ENCODE data around the gene RUNX3. TPM values are rescaled to one million over a fixed set of nuclear protein-coding genes. Genes with fewer than 3 reads are reported as not detected.

Gene RUNX3
- polyA plus RNA-seq, 1 of the 3 experiments (the other 2 are of a cell fraction) = not detected

- Histone ChIP-seq H3K9me2 (no peaks in the 10 kb centered on the region), H3F3A (replicated peaks; ENCODE audit: insufficient read depth) (no peaks in the 10 kb centered on the region), H3K27me3 (ENCODE audit: insufficient read depth) (no peaks in the 10 kb centered on the region), H2AFZ (ENCODE audit: low read depth) (no peak overlapping the region), H4K20me1 (ENCODE audit: insufficient read depth) (no peaks in the 10 kb centered on the region), H3K36me3 (replicated peaks in 1 of 2; ENCODE audit: control insufficient read depth in 1 of 2, insufficient read depth in 2 of 2, low read length in 1 of 2) (no peaks in the 10 kb centered on the region), H3K9ac (no peak overlapping the region), H3K4me2 (no peak overlapping the region), H3K9me3 (no peaks in the 10 kb centered on the region), H3K4me1 (ENCODE audit: control insufficient read depth in 1 of 2, insufficient read depth in 2 of 2, low read depth in 1 of 2, low read length in 1 of 2) (peaks cover 0 to 13% of the 10 kb centered on the region in 2 experiments; a peak in 1 of 4 replicates), H3K79me2 (ENCODE audit: insufficient read depth) (no peaks in the 10 kb centered on the region), H3K4me3 (ENCODE audit: low read depth in 2 of 2, low read length in 1 of 2) (no peak overlapping the region), H3K27ac (ENCODE audit: low read depth in 2 of 2, low read length in 1 of 2) (no peak overlapping the region)
- TF ChIP-seq PBX3 (IDR thresholded peaks at IDR 0.05) (no peak), EZH2phosphoT487 (IDR thresholded peaks at IDR 0.05; ENCODE audit: borderline replicate concordance, low read depth) (no peak), CHD2 (IDR thresholded peaks at IDR 0.05; ENCODE audit: low read length, partially characterized antibody) (no peak), USF2 (IDR thresholded peaks at IDR 0.05; ENCODE audit: borderline replicate concordance, low read depth, low read length) (no peak), FOSL2 (IDR thresholded peaks at IDR 0.05; ENCODE audit: borderline replicate concordance, low read depth) (no peak), IRF3 (IDR thresholded peaks at IDR 0.05; ENCODE audit: low read depth, low read length) (no peak), TAF1 (IDR thresholded peaks at IDR 0.05; ENCODE audit: borderline replicate concordance, low read depth, low read length) (no peak), GATA2 (CRISPR knock-in tag; IDR thresholded peaks at IDR 0.05) (no peak), RCOR1 (IDR thresholded peaks at IDR 0.05; ENCODE audit: low read length) (no peak), SMC3 (IDR thresholded peaks at IDR 0.05; ENCODE audit: low read depth, low read length) (no peak), FOXM1 (IDR thresholded peaks at IDR 0.05; ENCODE audit: low read depth) (no peak), JUND (IDR thresholded peaks at IDR 0.05) (no peak), ZBTB33 (IDR thresholded peaks at IDR 0.05; ENCODE audit: borderline replicate concordance, low read depth) (no peak), YY1 (IDR thresholded peaks at IDR 0.05; ENCODE audit: low read depth) (no peak), USF1 (IDR thresholded peaks at IDR 0.05; ENCODE audit: borderline replicate concordance, low read depth) (no peak)
- DNase-seq = no peak
- CTCF ChIA-PET = interaction anchor here (0.7 to 1.9 kb wide), 5 partner anchors 10 to 131 kb away, joined by 3 to 6 read pairs (median 3); no protein-coding TSS in a partner anchor
- POLR2A ChIA-PET = interaction anchor here (0.7 kb wide), 1 partner anchor 9 kb away, joined by 3 read pairs; no protein-coding TSS in a partner anchor
- 79% methylated on average over 20 of the region's 26 CpGs for WGBS (ENCODE audit: low lambda C conversion rate)
These were observed 39.7 kb upstream of the RUNX3 start for GRCh38 chr1:24969596-24970398.
